ENCODE data around the gene TLE2. TPM values are rescaled to one million over a fixed set of nuclear protein-coding genes. Genes with fewer than 3 reads are reported as not detected.

The TLE2 gene
- total and polyA plus RNA-seq, 4 experiments from 2014 or later = 5.5 to 23.1 (median 14.0) TPM

DNA sequence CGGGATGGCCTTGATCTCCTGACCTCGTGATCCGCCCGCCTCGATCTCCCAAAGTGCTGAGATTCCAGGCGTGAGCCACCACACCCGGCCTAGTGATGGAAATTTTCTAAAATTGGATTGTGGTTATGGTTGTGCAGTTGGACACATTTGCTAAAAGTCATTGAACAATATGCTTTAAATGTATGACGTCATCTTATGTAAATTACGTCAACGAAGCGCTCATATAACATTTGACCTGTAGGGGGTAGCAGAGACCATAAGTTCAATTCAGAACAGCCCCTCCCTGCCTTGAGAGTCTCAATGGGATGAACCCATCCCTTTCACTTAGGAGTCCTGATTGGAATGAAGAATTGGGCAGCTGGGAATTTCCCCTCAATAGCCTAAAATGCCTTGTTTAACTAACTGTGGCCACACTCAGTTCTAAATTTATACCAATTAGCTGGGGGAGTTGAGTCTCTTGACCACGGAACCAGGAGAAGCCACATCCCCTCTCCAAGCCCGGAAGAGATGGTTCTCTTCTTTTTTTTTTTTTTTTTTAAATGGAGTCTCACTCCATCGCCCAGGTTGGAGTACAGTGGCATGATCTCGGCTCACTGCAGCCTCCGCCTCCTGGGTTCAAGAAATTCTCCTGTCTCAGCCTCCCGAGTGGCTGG is 66.9 kb downstream of the TLE2 start:
- H3K4me1 ChIP-seq (ENCODE audit: insufficient read depth, low read length) = no peaks in the 10 kb centered on the region
- ChIA-PET CTCF (ENCODE audit: partially characterized antibody) (interaction anchor here (0.6 to 23.2 kb wide), 13 partner anchors 11 to 284 kb away, joined by 3 to 375 read pairs (median 7); no protein-coding TSS in a partner anchor), POLR2A (ENCODE audit: partially characterized antibody) (interaction anchor here (0.7 to 1.4 kb wide), 2 partner anchors 74 to 99 kb away, joined by 3 to 7 read pairs; no protein-coding TSS in a partner anchor)
- Mint-ChIP-seq H3K4me3 (peak overlapping the region in 2 of 8 donors; percentile 16 to 17), H3K4me1 (peaks cover 4 to 6% (median 5%) of the 10 kb centered on the region in 4 donors), H3K27ac (peak overlapping the region; percentile 48 to 92 (median 85)), H3K27me3 (no peaks in the 10 kb centered on the region), H3K9me3 (no peaks in the 10 kb centered on the region), H3K36me3 (no peaks in the 10 kb centered on the region)
- no peak overlapping the region for H3K4me3 ChIP-seq (ENCODE audit: low read length in 2 of 2)
- DNase-seq = peak; percentile 72 to 80 (median 77)
- intact Hi-C loops (cut with micrococcal nuclease) = loop anchor here (1.0 kb wide), 7 partner anchors 11 to 248 kb away; no protein-coding TSS in a partner anchor
- H3K27ac ChIP-seq (ENCODE audit: low read depth, low read length) = no peak overlapping the region
- H3K27me3 ChIP-seq (ENCODE audit: insufficient read depth, low read length) = no peaks in the 10 kb centered on the region
- no peaks in the 10 kb centered on the region for H3K36me3 ChIP-seq (ENCODE audit: insufficient read depth, low read length)
- H3K9me3 ChIP-seq (ENCODE audit: control insufficient read depth in 1 of 2, low read length in 2 of 2) = no peaks in the 10 kb centered on the region

GRCh38 chr19:2960120-2960519 is 69.0 kb downstream of the TLE2 start:
- ChIA-PET CTCF (ENCODE audit: partially characterized antibody) (interaction anchor here (0.6 to 23.2 kb wide), 10 partner anchors 9 to 325 kb away, joined by 3 to 375 read pairs (median 4); partner anchors contain the start of gene TLE6), POLR2A (ENCODE audit: partially characterized antibody) (interaction anchor here (1.4 kb wide), 1 partner anchor 16 kb away, joined by 3 read pairs; no protein-coding TSS in a partner anchor)
- Histone ChIP-seq H3K9me3 (ENCODE audit: control insufficient read depth in 1 of 2, low read length in 2 of 2) (no peaks in the 10 kb centered on the region), H3K4me1 (ENCODE audit: insufficient read depth, low read length) (no peaks in the 10 kb centered on the region), H3K27me3 (ENCODE audit: insufficient read depth, low read length) (no peaks in the 10 kb centered on the region), H3K36me3 (ENCODE audit: insufficient read depth, low read length) (no peaks in the 10 kb centered on the region), H3K27ac (ENCODE audit: low read depth, low read length) (no peak overlapping the region), H3K4me3 (ENCODE audit: low read length in 2 of 2) (no peak overlapping the region)
- no peak overlapping the region for H3K27ac Mint-ChIP-seq
- peaks cover 4 to 6% (median 6%) of the 10 kb centered on the region in 4 donors for H3K4me1 Mint-ChIP-seq
- DNase-seq = no peak
- H3K36me3 Mint-ChIP-seq = no peaks in the 10 kb centered on the region
- no peaks in the 10 kb centered on the region for H3K27me3 Mint-ChIP-seq
- no peak overlapping the region for H3K4me3 Mint-ChIP-seq
- H3K9me3 Mint-ChIP-seq = no peaks in the 10 kb centered on the region
- intact Hi-C loops (cut with micrococcal nuclease) = no loop called here

DNA sequence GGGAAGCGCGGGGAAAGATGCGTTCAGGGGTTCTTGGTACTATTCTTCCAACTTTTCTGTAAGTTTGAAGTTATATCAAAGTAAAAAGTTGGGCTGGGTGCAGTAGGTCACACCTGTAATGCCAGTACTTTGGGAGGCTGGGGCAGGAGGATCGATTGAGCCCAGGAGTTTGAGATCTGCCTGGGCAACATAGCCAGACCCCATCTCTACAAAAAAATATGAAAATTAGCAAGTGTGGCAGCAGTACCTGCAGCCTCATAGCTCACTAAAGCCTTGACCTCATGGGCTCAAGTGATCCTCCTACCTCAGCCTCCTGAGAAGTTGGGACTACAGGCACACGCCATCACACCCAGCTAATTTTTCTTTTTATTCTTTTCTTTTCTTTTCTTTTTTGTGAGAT is 71.9 kb downstream of the TLE2 start:
- Histone ChIP-seq H3K9me3 (ENCODE audit: control insufficient read depth in 1 of 2, low read length in 2 of 2) (no peaks in the 10 kb centered on the region), H3K36me3 (ENCODE audit: insufficient read depth, low read length) (no peaks in the 10 kb centered on the region), H3K4me1 (ENCODE audit: insufficient read depth, low read length) (no peaks in the 10 kb centered on the region), H3K27me3 (ENCODE audit: insufficient read depth, low read length) (no peaks in the 10 kb centered on the region), H3K4me3 (ENCODE audit: low read length in 2 of 2) (no peak overlapping the region), H3K27ac (ENCODE audit: low read depth, low read length) (no peak overlapping the region)
- Mint-ChIP-seq H3K27me3 (no peaks in the 10 kb centered on the region), H3K27ac (peak overlapping the region in 1 of 7 donors; percentile 43), H3K4me3 (no peak overlapping the region), H3K9me3 (no peaks in the 10 kb centered on the region), H3K4me1 (peaks cover 3 to 4% (median 4%) of the 10 kb centered on the region in 4 donors), H3K36me3 (no peaks in the 10 kb centered on the region)
- POLR2A ChIA-PET (ENCODE audit: partially characterized antibody) = no interaction called here
- CTCF ChIA-PET (ENCODE audit: partially characterized antibody) = interaction anchor here (0.6 to 23.2 kb wide), 5 partner anchors 26 to 172 kb away, joined by 3 to 375 read pairs (median 4); no protein-coding TSS in a partner anchor
- intact Hi-C loops (cut with micrococcal nuclease) = no loop called here
- DNase-seq = no peak

DNA sequence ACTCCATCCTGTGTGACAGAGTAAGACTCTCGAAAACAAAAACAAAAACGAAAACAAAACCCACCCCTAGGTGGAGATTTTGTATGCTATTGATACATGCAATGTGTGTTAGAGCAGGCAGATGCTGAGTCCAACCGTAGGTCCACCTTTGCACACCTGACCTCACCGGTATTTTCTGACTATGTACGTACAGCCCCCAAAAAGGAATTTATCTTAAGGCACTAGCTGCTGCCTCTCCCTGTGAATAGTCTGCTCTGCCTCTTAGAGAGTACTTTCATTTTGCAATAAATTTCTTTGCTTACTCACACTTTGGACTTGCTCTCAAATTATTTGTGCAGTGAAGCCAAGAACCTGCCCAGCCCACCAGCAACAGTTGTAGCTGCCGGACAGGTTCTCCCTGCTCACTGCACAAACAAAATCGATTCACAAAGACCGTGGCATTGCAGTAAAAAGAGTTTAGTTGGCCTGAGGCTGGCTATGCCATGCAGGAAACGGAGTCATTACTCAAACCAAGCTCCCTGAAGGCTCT is 76.1 kb downstream of the TLE2 start:
- no peaks in the 10 kb centered on the region for H3K9me3 ChIP-seq (ENCODE audit: control insufficient read depth in 1 of 2, low read length in 2 of 2)
- POLR2A ChIA-PET (ENCODE audit: partially characterized antibody) = interaction anchor here (3.7 kb wide), 1 partner anchor 109 kb away, joined by 38 read pairs; the partner anchor contains the start of gene TLE5
- H3K4me3 ChIP-seq (ENCODE audit: low read length in 2 of 2) = no peak overlapping the region
- H3K27me3 Mint-ChIP-seq = no peaks in the 10 kb centered on the region
- no peak overlapping the region for H3K27ac Mint-ChIP-seq
- DNase-seq = no peak
- peaks cover 12 to 25% (median 20%) of the 10 kb centered on the region in 4 donors for H3K4me1 Mint-ChIP-seq
- no peak overlapping the region for H3K27ac ChIP-seq (ENCODE audit: low read depth, low read length)
- intact Hi-C loops (cut with micrococcal nuclease) = loop anchor here (5.0 kb wide), 2 partner anchors 109 to 209 kb away; partner anchors contain the start of gene TLE5
- CTCF ChIA-PET (ENCODE audit: partially characterized antibody) = interaction anchor here (1.6 to 23.2 kb wide), 5 partner anchors 10 to 305 kb away, joined by 4 to 375 read pairs (median 14); no protein-coding TSS in a partner anchor
- H3K36me3 Mint-ChIP-seq = peaks cover 0 to 2% of the 10 kb centered on the region in 2 donors
- H3K36me3 ChIP-seq (ENCODE audit: insufficient read depth, low read length) = no peaks in the 10 kb centered on the region
- no peak overlapping the region for H3K4me3 Mint-ChIP-seq
- H3K4me1 ChIP-seq (ENCODE audit: insufficient read depth, low read length) = peaks cover 18% of the 10 kb centered on the region
- no peaks in the 10 kb centered on the region for H3K27me3 ChIP-seq (ENCODE audit: insufficient read depth, low read length)
- peaks cover 0 to 1% (median 0%) of the 10 kb centered on the region in 8 donors for H3K9me3 Mint-ChIP-seq

DNA sequence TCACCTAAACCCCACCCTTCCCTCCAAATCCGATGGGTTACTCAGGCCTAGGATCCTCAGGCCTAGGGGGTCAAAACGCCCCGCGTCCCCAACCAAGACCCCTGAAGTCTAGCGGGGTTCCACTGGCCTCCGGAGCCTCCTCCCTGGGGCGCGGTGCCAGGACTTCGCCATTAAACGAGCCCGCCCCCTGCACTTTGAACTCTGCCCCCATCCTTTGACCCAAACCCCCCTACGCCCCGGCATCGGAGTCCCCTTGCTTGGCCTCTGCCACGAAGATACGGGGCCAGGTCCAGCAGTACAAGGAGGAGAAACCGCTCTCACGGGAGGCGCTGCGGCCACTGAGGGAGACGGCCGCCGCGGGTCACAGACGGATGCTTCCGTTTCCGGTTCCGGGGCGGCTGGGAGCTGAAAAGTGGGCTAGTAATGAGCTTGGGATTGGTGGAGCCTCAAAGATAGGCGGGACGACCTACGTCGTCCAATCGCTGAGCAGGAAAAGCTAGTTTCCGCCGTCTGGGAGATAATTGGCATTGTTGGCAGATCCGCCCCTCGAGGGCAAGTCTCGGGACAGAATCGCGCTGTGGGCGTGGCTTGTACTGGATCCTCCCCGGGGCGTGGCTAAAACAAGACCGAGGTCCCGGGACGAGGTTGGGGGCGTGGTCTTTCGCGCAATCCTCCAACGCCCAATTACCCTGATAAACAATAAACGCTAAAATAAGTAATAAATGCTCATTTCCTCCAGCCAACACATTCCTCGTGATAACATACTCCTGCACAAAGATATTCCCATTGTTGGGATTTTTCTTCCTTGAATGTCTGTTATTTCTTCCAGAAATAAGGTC is 78.6 kb downstream of the TLE2 start:
- POLR2A ChIA-PET (ENCODE audit: partially characterized antibody) = interaction anchor here (0.6 to 3.7 kb wide), 20 partner anchors 26 to 260 kb away, joined by 3 to 38 read pairs (median 4); partner anchors contain the start of genes NCLN, S1PR4, THOP1 and TLE5
- Histone ChIP-seq H3K36me3 (ENCODE audit: insufficient read depth, low read length) (no peaks in the 10 kb centered on the region), H3K27me3 (ENCODE audit: insufficient read depth, low read length) (no peaks in the 10 kb centered on the region), H3K4me3 (ENCODE audit: low read length in 2 of 2) (peak overlapping the region; percentile 62 to 87), H3K4me1 (ENCODE audit: insufficient read depth, low read length) (peaks cover 22% of the 10 kb centered on the region), H3K9me3 (ENCODE audit: control insufficient read depth in 1 of 2, low read length in 2 of 2) (no peaks in the 10 kb centered on the region), H3K27ac (ENCODE audit: low read depth, low read length) (peak overlapping the region; percentile 93)
- peak overlapping the region; percentile 92 to 100 (median 99) for H3K27ac Mint-ChIP-seq
- peak overlapping the region; percentile 93 to 98 (median 96) for H3K4me3 Mint-ChIP-seq
- H3K36me3 Mint-ChIP-seq = peaks cover 0 to 2% of the 10 kb centered on the region in 2 donors
- CTCF ChIA-PET (ENCODE audit: partially characterized antibody) = interaction anchor here (0.6 to 23.2 kb wide), 35 partner anchors 8 to 692 kb away, joined by 3 to 375 read pairs (median 5); partner anchors contain the start of genes S1PR4 and TLE6
- intact Hi-C loops (cut with micrococcal nuclease) = loop anchor here (1.0 to 5.0 kb wide), 8 partner anchors 12 to 235 kb away; partner anchors contain the start of genes NCLN and TLE5
- peaks cover 0 to 3% (median 0%) of the 10 kb centered on the region in 8 donors for H3K9me3 Mint-ChIP-seq
- H3K4me1 Mint-ChIP-seq = peaks cover 17 to 35% (median 23%) of the 10 kb centered on the region in 4 donors
- H3K27me3 Mint-ChIP-seq = no peaks in the 10 kb centered on the region
- peak; percentile 99 to 100 (median 100) for DNase-seq

GRCh38 chr19:2949939-2950285 is 79.2 kb downstream of the TLE2 start:
- Histone ChIP-seq H3K27me3 (ENCODE audit: insufficient read depth, low read length) (no peaks in the 10 kb centered on the region), H3K9me3 (ENCODE audit: control insufficient read depth in 1 of 2, low read length in 2 of 2) (no peaks in the 10 kb centered on the region), H3K36me3 (ENCODE audit: insufficient read depth, low read length) (no peaks in the 10 kb centered on the region), H3K27ac (ENCODE audit: low read depth, low read length) (peak overlapping the region; percentile 93), H3K4me3 (ENCODE audit: low read length in 2 of 2) (peak overlapping the region; percentile 62 to 87), H3K4me1 (ENCODE audit: insufficient read depth, low read length) (peaks cover 25% of the 10 kb centered on the region)
- no peak for DNase-seq
- POLR2A ChIA-PET (ENCODE audit: partially characterized antibody) = interaction anchor here (0.9 to 3.7 kb wide), 12 partner anchors 27 to 236 kb away, joined by 3 to 38 read pairs (median 9); partner anchors contain the start of genes NCLN, THOP1, TLE5 and TLE6
- Mint-ChIP-seq H3K9me3 (peaks cover 0 to 3% (median 0%) of the 10 kb centered on the region in 8 donors), H3K4me3 (peak overlapping the region; percentile 93 to 98 (median 96)), H3K4me1 (peaks cover 21 to 39% (median 26%) of the 10 kb centered on the region in 4 donors), H3K27ac (peak overlapping the region; percentile 92 to 100 (median 99)), H3K36me3 (peaks cover 0 to 5% of the 10 kb centered on the region in 2 donors), H3K27me3 (no peaks in the 10 kb centered on the region)
- CTCF ChIA-PET (ENCODE audit: partially characterized antibody) = interaction anchor here (1.1 to 23.2 kb wide), 24 partner anchors 7 to 480 kb away, joined by 3 to 375 read pairs (median 6); partner anchors contain the start of gene S1PR4
- intact Hi-C loops (cut with micrococcal nuclease) = loop anchor here (1.0 to 10.0 kb wide), 6 partner anchors 63 to 235 kb away; partner anchors contain the start of genes NCLN, SGTA, THOP1 and TLE5
